GM20000 (cell line): ENCODE data around the gene DMRTB1.

ENCODE experiments used
- DNase-seq: peaks from one replicate; pipeline ENCODE4 v3.0.0; 2012; ENCODE audit warnings: low spot score
- CTCF ChIP-seq: IDR thresholded peaks from 2 replicates; pipeline ENCODE4 v1.5.1; 2012; ENCODE audit warnings: mild to moderate bottlenecking, control low read depth; ENCODE audit errors: extremely low read depth, missing control alignments

DMRTB1 gene

GRCh38 chr1:53413175-53414001, 45.8 kb upstream of the DMRTB1 start:
- no peak for TF ChIP-seq CTCF

GRCh38 chr1:53414632-53415031, 44.6 kb upstream of the DMRTB1 start:
- no peak for DNase-seq

More at GRCh38 chr1:53413175-53414001, 45.8 kb upstream of the DMRTB1 start:
- DNase-seq: no peak

GRCh38 chr1:53415432-53415831, 43.8 kb upstream of the DMRTB1 start:
- DNase-seq: no peak
- TF ChIP-seq CTCF: no peak

More at GRCh38 chr1:53414632-53415031, 44.6 kb upstream of the DMRTB1 start:
- TF ChIP-seq CTCF: no peak

- no peak for TF ChIP-seq CTCF
- DNase-seq: no peak
Observed at GRCh38 chr1:53416269-53416813, 42.9 kb upstream of the DMRTB1 start.

- no peak for TF ChIP-seq CTCF
Observed at GRCh38 chr1:53417074-53417511, 42.1 kb upstream of the DMRTB1 start.

GRCh38 chr1:53419034-53419433, 40.2 kb upstream of the DMRTB1 start:
- no peak for DNase-seq
- no peak for TF ChIP-seq CTCF

More at GRCh38 chr1:53417074-53417511, 42.1 kb upstream of the DMRTB1 start:
- no peak for DNase-seq

GRCh38 chr1:53420341-53420740, 38.9 kb upstream of the DMRTB1 start:
- TF ChIP-seq CTCF: no peak
- no peak for DNase-seq
